GM19395 (cell line): Measurements from ENCODE around the gene R3HDM4.

Experiments
- ATAC-seq: cut with Tn5 transposase; IDR thresholded peaks from one replicate; pipeline ENCODE4 v1.9.1; 2021; ENCODE audit warnings: mild to moderate bottlenecking, moderate library complexity; ENCODE audit not compliant: unreplicated experiment

The R3HDM4 gene

DNA sequence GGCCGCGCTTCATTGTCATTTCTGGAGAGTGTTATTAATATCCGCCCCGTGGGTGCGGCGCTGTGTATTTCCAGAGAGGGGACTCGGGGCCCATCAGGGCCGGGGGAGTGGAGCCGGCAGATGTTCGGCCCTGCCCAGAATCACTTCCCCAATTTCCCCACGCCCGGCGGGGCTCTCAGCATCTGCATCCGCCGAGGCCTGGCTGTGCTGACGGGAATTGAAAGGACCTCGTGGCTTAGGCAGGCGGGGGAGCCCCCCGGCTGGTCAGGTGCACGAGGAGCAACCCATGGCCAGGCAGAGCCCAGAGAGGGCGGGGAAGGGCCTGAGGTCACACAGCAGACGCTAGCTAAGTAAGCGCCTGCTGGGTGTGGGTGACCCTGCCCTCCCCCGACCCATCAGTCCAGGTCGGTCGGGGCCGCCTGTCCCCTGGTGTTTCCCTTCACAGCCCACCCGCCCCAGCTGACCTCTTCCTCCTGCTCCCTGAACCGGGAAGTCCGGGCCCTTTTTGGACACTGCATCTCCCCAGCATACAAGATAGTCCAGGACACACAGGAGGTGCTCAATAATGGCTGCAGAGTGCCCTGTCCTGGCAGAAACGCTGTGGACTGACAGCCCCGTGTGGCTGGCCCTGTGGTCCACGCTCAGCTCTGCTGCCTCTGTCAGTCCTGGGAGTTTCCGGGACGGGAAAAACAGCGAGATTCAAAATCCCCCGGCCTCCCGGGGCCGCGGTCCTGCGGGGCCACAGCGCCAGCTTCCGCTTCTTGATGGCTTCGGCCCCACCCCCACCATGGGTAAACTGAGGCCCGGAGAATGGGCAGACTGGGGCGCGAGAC lies 34.9 kb upstream of the R3HDM4 start:
- peak; percentile 62 for ATAC-seq

DNA sequence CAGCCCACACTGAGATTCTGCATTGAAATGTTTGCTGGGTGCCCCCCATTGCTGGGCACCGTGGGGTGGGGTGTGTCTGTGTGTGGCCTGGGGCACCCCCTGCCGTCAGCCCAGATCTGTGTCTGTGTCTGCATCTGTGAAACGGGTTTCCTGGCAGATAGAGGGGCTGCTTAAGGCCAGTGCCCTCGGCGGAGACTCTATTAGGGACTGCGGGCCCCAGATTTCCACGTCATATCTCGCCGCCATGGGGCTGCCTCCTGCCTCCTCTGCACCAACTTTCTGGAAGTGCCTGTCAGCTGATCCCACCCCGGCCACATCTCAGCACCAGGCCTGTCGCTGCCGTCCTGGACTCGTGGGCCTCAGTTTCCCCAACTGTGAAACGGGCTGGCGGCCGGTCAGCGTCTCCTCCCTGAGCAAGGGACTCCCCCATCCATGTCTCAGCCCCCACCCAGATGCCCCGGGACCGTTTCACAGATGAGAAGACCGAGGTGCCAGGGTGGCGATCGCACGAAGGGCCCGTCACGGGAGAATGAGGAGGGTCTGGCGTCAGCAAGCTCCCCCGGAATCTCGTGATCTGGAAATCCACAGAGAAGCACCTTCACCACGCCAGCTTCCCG lies 34.2 kb upstream of the R3HDM4 start:
- ATAC-seq: peak; percentile 24

DNA sequence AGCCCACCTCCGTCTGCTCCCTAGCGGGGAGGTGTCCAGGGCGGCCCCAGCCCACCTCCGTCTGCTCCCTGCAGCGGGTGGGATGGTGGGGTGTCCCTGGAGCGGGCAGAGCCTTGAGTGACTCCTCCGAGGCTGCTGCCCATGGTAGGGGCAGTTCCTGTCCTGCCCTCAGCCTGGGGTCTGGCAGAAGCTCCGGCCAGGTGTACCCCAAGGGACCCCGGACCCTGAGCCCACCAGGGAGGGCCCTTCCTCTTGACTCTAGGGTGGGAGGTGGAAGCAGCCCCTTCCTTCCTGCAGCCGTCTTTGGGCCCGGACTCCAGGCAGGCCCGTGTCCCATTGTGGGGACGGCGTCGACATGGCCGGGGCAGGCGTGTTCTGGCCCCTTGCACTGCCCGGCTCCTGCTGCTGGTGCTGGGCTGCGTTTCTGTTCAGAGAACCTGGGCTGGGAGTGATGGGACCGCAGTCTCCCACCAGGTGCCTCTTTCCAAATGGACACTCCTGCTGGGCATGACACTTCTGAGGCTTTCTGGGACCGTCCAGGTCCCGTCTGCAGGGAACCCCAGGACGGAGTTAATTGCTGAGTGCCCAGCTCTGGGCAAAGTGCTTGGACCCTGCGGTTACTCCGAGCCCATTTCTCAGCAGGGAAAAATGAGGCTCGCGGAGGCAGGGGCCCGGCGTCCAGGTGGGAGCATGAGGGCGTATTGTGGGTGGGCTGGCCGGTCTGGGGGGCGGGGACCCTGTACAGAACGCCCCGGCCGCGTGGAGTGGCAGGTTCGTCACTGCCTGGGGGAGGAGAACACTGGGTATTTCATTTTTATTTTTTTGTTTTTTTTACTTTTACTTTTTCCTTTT lies 32.6 kb upstream of the R3HDM4 start:
- no peak for ATAC-seq

DNA sequence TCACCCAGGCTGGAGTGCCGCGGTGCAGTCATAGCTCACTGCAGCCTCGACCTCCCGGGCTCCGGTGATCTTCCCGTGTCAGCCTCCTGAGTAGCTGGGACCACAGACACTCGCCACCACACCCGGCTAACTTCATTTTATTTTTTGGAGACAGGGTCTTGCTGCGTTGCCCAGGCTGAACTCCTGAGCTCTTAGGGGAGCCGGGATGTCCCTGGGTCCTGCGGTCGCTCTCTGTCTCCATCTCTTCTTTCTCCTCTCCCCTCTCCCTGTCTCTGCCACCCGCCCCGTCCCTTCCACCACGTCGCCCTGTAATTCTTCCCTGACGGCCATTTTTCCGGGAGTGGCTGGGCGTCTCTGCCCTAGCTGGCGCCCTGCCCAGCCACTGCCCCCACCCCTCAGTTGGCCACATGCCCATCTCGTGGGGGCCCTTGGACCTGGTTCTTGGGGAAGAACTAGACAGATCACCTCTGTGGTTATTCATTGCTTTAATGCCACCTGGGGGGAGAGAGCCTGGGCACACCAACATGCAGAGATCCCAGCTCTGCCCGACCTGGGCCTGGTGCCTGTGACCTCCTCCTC lies 31.7 kb upstream of the R3HDM4 start:
- ATAC-seq: no peak

DNA sequence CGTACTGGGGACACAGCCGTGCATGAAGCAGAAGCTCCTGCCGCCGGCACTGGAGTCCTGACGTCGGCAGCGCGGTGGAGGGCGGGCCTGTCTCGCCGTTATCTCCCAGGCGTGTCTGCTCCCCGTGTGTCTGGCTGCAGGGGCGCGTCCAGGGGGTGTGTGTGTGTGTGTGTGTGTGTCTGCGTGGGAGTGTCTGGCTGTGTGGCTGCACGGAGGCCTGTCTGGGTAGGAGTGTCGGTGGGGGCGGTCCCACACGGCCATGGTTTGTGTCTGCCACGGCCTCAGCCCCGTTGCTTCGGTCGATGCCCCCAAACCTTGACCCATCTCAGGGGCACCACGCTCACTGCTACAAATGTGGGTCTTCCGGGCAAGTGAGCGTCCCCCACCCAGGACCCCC lies 31.1 kb upstream of the R3HDM4 start:
- ATAC-seq: no peak

DNA sequence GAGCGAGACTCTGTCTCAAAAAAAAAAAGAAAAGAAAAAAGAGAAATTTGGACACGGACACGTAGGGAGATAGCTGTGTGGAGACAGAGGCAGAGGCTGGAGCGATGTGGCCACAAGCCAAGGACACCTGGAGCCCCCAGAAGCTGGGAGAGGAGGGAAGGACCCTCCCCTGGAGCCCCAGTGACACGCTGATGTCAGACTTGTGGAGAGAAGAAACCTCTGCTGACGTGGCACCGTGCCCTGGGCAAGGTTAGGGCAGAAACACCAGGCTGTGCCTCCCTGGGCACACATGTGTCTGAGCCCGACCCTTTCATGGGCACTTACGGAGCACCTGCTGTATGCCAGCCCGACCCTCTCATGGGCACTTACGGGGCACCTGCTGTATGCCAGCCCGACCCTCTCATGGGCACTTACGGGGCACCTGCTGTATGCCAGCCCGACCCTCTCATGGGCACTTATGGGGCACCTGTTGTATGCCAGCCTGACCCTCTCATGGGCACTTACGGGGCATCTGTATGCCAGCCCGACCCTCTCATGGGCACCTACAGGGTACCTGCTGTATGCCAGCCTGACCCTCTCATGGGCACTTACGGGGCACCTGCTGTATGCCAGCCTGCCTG lies 30.6 kb upstream of the R3HDM4 start:
- no peak for ATAC-seq

DNA sequence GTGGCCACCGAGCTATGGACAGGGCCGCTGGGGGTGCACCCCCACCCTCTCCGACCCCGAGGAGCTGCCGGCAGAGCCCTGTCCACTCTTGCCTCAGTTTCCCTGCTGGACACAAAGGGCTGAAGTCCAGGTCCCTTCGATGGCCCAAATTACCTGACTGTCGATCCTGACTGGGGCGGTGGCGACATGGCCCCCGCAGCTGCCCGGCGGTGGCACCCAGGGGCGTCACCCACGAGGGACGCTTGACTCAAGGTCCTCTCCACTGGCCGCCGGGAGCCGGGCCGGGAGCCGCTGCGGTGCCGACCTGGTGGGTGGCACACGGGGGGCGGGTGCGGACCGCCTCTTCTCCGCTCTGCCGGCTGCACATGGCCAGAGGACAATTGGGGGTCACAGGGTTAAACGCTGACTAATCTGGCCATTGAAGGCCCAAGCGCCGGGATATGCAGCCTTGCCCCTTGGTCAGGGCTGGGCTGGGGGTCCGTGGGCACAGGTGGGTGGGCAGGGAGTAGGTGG lies 29.2 kb upstream of the R3HDM4 start:
- no peak for ATAC-seq

DNA sequence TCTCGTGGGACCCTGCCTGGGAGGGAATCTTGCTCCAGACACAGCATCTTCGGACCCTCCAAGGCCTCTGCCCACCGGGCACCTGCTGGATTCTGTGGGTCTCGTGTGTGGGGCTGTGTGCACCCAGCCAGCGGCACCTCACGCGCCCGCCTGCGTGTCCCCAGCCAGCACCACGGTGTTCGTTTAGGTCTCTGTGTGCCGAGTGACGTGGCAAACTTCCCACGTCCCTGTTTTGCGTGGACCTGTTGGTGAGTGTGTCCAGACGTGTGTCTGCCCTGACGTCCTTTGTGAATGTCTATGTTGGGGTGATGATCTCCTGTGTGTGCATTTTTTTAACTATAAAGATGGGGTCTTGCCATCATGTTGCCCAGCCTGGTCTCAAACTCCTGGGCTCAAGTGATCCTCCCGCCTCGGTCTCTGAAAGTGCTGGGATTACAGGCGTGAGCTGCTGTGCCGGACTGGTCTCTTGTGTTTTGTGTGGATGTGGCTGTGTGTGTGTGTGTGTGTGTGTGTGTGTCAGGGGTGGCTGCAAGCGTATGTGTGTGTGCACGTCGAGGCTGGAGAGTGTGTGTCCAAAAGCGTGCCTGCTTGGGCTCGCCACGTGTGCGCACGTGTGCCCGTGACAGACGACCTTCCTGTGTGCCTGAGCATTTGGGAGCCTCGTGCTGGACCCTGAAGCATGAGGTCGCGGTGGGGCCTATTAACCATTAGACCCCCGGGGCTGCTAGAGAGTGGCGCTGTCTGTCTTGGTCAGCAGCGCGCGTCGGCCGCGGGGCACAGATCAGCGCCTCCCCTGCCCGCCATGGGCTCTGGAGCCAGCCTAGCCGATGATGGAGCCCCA lies 28.5 kb upstream of the R3HDM4 start:
- ATAC-seq: no peak

DNA sequence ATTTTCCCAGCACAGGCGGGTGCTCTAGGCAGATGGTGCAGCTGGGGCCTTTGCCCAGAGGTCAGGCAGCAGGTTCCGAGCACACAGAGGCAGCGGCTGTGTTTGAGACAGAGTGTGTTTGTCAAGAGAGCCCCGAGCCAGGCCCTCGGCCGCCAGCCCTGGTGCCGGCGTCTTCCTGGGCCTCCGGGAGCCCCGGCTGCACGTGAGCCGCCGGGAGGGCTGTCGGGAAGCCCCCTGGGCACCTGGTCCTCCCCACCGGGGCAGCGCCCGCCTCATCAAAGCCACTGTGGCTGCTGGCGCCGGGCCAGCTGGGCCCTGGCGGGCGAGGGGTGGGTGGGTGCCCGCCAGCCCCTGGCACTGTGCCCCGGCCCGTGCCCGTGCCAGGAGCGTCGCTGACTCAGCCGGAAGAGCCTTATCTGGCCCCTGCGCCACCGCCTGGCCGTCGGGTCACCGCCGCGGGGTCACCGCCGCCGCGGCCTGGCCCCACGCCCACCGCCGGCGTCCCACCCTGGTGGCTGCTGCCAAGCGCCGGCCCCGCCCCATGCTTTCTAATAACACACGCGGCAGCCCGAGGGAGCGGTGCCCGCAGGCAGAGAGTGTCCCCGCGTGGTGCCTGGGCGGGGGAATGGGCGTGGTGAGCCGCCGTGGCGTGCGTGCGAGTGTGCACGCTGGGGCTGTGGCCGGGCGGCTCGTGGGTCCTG lies 27.7 kb upstream of the R3HDM4 start:
- ATAC-seq: no peak

DNA sequence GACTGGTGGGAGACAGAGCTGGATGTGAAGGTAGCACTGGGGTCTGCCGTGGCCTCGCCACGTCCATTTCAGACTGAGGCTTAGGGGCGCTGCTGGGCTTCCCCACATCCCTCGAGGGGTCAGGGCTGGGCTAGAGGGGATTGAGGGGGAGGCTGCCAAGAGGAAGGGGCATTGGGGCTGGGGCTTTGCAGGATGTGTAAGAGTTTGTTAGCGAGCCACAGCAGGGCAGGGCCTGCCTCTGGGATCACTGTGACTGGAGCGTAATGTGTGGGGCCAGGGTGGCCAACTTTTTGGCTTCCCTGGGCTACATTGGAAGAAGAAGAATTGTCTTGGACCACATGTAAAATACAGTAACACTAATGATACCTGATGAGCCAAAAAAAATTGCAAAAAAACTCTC lies 26.9 kb upstream of the R3HDM4 start:
- no peak for ATAC-seq

DNA sequence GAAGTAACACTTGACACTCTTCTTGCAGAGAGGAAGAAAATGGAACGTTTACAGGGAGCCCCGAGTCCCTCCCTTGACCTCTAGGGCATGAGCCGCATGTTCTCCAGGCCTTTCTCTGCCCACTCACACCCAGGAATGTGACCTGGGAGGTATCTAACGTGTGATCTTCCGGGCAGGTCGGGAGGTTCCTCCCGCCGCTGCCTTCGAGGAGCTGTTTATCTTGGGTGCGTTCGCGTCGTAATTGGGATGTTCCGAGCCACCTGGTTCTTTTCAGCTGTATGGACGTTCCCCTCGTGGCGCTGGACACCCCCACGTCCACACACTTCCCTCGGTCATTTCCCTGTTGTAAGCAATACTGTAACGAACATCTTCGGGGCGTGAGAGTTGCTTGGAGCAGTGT lies 26.4 kb upstream of the R3HDM4 start:
- ATAC-seq: no peak

DNA sequence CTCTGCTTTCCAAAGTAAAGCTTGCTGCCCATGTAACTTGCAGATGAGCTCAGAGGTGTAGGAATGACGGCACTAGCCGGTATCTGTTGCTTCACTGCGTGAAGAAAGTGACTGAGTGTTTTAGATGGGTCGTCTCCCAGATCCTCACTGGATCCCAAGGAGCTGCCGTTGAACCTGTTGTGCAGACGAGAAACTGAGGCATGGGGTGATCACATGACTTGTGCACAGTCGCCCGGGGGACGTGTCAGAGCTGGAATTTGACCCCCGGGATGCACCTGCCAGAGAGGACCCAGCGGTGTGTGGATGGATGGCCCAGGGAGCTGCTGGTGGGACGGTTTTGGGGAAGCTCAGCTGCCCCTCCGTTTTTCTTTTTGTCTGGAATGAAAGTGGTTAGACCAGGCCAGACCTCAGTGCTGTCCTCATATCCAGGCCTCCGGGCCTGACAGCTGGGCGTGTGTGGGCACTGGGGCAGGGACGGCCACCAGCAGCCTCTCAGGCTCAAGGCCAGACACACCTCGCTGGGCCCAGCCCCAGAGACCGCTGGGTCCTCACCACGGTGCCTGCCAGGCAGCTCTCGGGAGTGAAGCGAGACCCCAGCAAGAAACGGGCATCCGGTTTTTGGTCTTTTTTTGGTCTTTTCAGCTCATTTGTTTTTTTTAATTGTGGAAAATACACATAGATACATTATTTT lies 25.4 kb upstream of the R3HDM4 start:
- no peak for ATAC-seq

DNA sequence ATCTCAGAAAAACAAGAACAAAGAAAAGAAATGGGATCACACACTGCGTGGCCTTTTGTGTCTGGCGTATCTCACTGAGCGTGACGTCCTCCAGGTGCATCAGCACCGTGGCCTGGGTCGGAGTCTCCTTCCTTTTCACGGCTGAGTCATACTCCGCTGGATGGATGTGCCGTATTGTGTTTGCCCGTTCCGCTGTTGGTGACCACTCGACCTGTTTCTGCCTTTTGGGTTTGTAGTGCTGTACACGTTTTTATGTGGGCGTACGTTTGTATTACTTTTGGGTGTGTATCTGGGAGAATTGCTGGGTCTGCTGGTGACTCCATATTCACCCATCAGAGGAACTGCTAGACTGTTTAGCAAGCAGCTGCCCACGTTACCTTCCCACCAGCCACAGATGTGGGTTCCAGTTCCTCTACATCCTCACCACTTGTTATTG lies 24.3 kb upstream of the R3HDM4 start:
- no peak for ATAC-seq

DNA sequence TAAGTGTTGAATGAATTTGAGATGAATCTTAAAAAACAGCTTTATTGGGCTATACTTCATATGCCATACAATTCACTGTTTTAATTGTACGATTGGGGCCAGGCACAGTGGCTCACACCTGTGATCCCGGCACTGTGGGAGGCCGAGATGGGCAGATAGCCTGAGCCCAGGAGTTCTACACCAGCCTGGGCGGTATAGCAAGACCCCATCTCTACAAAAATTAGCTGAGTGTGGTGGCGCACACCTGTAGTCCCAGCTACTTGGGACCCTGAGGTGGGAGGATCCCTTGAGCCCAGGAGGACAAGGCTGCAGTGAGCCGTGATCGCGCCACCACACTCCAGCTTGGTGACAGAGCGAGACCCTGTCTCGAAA lies 23.1 kb upstream of the R3HDM4 start:
- no peak for ATAC-seq

DNA sequence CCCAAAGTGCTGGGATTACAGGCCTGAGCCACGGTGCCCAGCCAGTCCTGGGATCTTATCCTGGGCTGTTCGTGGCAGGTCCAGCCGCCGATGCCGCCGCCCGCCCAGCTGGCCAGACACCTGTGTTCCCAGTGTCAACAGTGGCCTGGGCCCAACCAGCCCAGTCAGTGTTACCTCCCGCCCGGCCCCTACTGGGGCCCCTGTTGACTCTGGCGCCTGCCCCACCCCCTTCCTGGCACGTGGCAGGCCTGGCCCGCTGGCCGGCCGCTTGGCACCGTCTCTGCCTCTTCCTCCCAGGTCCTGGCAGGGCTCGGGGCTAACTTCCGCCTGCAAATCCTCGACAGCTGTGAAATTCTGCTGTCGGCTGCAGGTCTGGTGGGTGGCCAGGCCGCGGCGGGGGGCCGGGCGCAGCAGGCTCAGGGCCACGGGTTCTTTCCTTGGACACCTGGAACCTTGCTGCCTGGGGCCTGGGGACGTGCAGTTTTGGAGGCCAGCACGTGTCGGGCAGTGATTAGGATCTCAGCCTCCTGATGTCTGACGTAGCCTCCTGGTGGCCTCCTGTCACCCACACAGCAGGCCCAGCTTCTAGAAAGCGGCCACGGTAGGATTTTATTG lies 22.0 kb upstream of the R3HDM4 start:
- ATAC-seq: no peak

DNA sequence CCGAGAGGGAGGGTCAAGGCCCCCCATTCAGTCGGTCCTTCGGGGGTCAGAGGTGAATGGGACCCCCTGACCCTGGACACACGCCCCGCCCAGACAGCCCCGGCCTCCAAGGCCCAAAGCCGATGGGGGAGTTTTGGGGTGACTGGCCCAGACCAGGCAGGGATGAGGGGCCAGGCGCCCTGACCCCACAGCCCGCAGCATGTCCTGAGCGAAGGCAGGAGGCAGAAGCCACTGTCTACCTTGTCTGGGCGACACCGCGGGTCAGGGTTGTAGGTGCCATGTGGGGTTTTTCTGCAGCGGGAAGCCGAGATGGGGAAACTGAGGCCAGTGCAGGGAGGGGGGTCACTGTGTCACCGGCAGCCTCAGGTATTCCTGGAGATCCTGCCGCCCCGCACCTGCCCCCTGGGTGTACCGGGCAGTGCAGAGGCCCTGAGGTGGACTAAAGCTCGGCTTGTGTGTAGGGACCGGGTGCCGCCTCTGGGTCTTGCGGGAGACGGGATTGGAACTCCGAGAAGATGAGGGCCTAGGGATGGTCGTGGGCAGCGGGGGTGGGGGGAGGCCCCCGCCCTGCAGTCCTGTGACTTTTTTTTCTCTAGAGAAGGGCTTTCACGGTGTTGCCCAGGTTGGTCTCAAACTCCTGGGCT lies 21.3 kb upstream of the R3HDM4 start:
- no peak for ATAC-seq

DNA sequence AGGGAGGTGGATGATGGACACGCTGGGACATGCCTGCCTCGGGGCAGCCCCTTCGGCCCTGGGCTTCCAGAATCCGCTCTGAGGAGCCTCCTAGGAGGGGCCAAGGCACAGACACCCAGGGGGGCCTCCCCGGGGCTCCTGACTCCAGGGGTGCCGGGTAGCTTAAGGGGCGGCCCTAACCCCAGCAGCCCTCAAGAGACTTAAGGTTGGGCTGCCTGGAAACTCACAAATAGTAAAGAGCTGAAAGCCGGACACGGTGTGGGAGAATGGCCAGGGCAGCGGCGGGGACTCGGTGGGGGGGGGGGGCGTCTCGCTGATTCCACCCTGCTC lies 20.5 kb upstream of the R3HDM4 start:
- ATAC-seq: no peak
